Rectal smooth muscle tissue (tissue), 1 donor: ENCODE measurements around the gene TMPRSS6.

Experiments used
- H3K27ac ChIP-seq: one replicate; pipeline ENCODE4 v1.7.0; 2013; ENCODE audit warnings: low read depth, low read length, inconsistent platforms
- H3K27me3 ChIP-seq: one replicate; pipeline ENCODE4 v1.7.0; 2013; ENCODE audit warnings: low read length; ENCODE audit not compliant: control insufficient read depth, insufficient read depth
- H3K36me3 ChIP-seq: one replicate; pipeline ENCODE4 v1.7.0; 2013; ENCODE audit warnings: low read length; ENCODE audit not compliant: control insufficient read depth, insufficient read depth
- H3K4me1 ChIP-seq: one replicate; pipeline ENCODE4 v1.7.0; 2013; ENCODE audit warnings: low read length; ENCODE audit not compliant: control insufficient read depth, insufficient read depth
- H3K4me3 ChIP-seq: one replicate; pipeline ENCODE4 v1.7.0; 2013; ENCODE audit warnings: low read length
- H3K9ac ChIP-seq: one replicate; pipeline ENCODE4 v1.7.0; 2013; ENCODE audit warnings: low read length

Gene TMPRSS6

DNA sequence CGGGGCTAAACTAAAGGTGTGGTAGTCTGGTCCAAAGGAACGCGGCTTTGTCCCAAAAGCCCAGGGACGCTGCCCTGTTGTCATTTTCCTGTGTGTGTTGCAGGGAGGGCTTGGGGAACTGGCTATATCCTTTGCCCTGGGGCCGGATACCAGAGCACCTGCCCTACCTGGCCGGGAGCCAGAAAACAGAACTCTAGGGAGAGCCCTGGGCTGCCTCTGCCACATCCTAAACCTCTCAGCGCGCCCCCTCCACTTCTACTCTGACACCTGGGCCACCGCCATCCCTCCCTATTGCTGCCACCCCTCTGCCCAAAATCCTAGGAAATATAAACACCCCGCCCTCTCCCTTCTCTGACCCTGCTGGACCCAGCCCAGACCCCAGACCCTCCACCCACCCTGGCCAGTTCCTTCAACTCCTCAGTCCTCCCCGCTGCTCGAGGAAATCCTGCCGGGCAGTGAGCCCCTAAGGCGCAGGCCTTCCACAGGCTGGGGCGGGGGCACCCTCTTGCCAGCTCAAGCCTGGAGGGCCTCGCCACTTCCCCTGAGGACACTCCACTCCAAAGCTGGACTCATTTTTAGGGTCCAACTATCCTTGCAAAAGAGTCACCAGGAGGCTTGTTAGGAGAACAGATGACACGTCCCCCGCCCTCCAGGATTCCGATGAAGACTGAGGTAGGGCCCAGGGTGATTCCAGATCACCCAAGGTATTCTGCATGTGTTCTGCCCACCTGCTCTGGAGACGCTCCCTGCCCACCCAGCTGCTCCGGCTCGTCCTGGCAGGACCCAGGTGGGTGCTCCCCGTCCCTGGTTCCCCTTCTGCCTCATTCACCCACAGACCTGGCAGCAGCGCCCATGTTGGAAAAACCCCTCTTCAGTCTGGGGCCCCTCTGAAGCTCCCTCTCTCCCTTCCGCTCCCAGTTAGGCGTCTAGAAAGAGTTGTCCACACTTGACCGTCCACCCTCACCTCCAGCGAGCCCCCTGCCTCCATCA is 45.8 kb downstream of the TMPRSS6 start:
- Histone ChIP-seq H3K27me3 (peaks cover 10% of the 10 kb centered on the region), H3K4me1 (no peaks in the 10 kb centered on the region), H3K4me3 (no peak overlapping the region), H3K27ac (no peak overlapping the region), H3K9ac (no peak overlapping the region), H3K36me3 (no peaks in the 10 kb centered on the region)

DNA sequence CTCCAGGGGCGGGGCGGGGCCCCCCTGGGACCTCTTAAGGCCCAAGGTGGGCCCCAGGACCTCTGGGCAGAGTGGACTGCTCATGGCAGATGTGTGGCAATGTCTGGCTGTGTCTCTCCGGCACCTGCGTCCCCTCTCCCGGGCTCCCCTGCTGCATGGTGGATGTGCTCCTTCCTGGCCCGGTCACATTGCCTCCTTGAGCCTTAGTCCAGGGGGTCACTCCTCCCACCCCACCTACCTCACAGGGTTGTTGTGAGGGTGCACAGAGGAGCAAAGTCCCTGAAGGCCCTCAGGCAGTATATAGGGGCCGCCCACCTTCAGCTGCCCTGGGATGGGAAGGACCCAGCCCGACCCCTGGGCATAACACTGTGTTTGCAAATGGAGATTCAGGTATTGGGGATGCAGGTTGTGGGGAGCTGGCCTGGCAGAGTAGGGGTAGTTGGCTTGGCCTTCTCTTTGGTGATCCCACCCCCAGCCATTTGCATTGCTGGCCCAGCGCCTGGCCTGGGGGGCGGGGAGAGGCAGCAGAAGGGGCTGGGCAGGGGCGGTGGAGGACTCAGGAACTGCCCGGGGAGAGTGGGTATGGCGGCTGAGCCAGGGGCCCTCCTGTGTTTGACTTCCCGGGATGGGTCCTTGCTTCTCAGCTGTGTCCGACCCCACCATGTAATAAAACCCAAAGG is 46.7 kb downstream of the TMPRSS6 start:
- Histone ChIP-seq H3K27ac (no peak overlapping the region), H3K27me3 (peaks cover 3% of the 10 kb centered on the region), H3K9ac (no peak overlapping the region), H3K4me3 (no peak overlapping the region), H3K36me3 (no peaks in the 10 kb centered on the region), H3K4me1 (no peaks in the 10 kb centered on the region)

GRCh38 chr22:37062376-37062675 is 47.2 kb downstream of the TMPRSS6 start:
- Histone ChIP-seq H3K9ac (no peak overlapping the region), H3K27ac (no peak overlapping the region), H3K27me3 (no peaks in the 10 kb centered on the region), H3K4me1 (no peaks in the 10 kb centered on the region), H3K36me3 (no peaks in the 10 kb centered on the region), H3K4me3 (no peak overlapping the region)

GRCh38 chr22:37061611-37062375 is 47.7 kb downstream of the TMPRSS6 start:
- Histone ChIP-seq H3K27me3 (no peaks in the 10 kb centered on the region), H3K4me3 (no peak overlapping the region), H3K4me1 (no peaks in the 10 kb centered on the region), H3K9ac (no peak overlapping the region), H3K36me3 (no peaks in the 10 kb centered on the region), H3K27ac (no peak overlapping the region)

DNA sequence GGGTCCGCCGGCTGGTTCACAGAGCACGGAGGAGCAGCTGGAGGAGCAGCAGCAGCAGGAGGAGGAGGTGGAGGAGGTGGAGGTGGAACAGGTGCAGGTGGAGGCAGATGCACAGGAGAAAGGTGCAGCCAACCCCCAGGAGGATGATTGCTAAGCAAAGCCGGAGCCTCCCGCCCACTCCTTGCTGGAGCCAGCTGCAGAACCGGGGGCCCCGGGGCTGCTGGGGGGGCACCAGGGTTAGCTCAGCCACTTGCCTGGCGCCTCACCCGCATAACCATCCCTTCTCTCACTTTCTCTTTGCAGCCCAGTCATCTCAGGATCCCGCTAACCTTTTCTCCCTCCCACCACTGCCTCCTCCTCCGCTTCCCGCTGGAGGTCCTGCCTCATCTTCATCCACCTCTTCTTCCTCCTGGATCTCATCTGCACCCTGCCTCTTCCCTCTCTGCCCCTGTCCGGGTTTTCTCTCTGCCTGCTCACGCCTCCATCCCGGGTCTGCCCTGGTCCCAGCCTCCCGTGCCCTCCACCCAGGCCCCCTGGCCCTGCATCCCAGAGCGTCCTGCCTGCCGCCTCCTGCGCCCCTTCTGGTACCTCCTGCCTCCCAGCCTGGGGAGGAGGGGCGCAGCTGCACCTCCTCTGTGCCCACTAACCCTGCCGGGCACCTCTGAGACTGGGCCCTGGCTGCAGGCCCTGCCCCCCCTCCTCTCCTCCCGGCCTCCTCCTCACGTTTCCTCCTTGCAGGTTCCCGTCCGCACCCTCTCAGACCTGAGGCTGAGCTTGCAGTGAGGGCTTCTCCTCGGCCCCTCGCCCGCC is 48.5 kb downstream of the TMPRSS6 start:
- Histone ChIP-seq H3K27me3 (no peaks in the 10 kb centered on the region), H3K27ac (no peak overlapping the region), H3K4me1 (no peaks in the 10 kb centered on the region), H3K4me3 (no peak overlapping the region), H3K36me3 (peaks cover 5% of the 10 kb centered on the region), H3K9ac (no peak overlapping the region)

- Histone ChIP-seq H3K4me3 (no peak overlapping the region), H3K4me1 (no peaks in the 10 kb centered on the region), H3K27ac (no peak overlapping the region), H3K36me3 (peaks cover 5% of the 10 kb centered on the region), H3K27me3 (no peaks in the 10 kb centered on the region), H3K9ac (no peak overlapping the region)
These were observed 49.5 kb downstream of the TMPRSS6 start for GRCh38 chr22:37059876-37060449.

DNA sequence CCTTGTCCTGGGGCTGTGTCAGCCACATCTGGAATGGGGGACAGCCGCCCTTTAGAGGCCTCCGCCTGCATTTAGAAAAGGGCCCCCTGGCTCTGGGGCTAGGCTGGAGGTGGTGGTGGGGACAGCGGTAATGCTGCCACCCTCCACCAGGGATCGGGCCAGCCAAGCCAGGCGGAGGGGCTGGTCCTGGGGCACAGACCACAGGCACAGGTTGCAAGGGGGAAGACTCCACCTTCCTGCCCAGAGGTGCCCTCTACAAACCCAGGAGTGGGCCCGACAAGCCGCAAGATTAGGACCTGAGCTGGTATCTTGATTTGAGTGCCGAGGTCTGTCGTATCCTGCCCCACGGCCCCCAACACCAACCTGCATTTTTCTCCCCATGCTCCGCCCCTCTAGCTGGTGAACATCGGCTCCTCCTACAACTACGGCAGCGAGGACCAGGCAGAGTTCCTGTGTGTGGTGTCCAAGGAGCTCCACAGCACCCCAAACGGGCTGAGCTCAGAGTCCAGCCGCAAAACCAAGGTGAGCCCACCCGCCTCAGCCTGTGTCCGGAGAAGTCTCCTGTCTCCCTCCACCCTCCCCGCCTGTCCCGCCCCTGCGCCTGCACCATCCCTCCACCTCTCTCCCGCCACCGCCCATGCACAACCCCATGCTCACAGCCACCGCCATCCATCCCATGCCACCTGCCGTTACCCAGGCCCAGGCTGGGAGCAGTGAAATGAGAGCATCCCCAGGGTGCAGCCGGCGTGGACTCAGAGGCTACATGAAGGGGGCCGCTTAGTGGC is 50.4 kb downstream of the TMPRSS6 start:
- H3K4me3 ChIP-seq: no peak overlapping the region
- no peak overlapping the region for H3K27ac ChIP-seq
- H3K36me3 ChIP-seq: peaks cover 5% of the 10 kb centered on the region
- no peaks in the 10 kb centered on the region for H3K27me3 ChIP-seq
- no peak overlapping the region for H3K9ac ChIP-seq
- no peaks in the 10 kb centered on the region for H3K4me1 ChIP-seq

DNA sequence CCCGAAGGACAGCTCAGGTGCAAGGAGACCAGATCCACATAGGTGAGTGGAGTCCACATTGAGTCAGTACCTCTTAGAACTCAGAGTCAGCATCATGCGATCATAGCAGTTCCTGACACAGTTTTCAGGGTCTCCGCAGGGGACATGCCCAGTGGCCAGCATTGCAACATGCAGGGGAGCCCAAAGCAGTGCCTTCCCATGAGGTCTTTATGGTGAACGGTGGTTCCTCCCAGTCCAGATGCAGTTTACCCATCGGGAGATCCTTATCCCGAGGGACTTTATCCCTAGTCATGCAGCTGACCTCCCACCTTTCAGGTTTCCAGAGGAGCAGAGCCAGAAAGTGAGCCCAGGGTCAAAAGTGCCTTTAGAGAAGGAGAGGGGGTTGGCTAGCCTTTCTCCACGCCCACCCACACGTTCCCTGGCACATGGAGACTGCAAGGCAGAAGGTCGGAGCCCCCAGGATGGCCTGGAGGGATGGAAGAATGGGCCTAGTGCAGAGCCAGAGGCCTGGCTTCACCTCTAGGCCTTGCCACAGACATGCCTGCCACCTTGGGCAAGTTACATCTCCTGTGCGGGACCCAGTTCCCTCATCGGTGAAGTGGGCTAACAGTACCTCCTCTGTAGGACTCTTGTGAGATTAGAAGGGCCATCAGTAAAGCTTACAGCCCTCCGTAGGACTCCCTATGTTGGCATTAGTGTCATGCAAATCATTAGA is 51.6 kb downstream of the TMPRSS6 start:
- no peak overlapping the region for H3K9ac ChIP-seq
- H3K27me3 ChIP-seq: no peaks in the 10 kb centered on the region
- H3K36me3 ChIP-seq: peaks cover 5% of the 10 kb centered on the region
- H3K4me3 ChIP-seq: no peak overlapping the region
- no peak overlapping the region for H3K27ac ChIP-seq
- H3K4me1 ChIP-seq: no peaks in the 10 kb centered on the region

DNA sequence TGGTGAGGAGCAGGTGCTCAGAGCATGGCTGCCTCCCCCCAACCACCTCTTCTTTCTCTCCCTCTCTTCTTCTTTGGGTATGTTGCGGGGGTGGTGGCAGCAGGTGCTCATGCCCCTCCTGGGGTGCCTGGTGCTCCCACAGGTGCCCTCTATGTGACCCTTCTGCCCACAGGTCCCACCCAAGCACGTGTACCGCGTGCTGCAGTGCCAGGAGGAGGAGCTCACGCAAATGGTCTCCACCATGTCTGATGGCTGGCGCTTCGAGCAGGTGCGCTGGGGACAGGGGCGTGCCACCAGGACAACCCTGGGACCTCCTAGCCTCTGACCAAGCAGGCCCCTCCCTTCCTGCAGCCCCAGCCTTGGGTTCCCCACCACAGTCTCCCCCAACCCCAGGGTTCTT is 52.3 kb downstream of the TMPRSS6 start:
- Histone ChIP-seq H3K36me3 (peaks cover 5% of the 10 kb centered on the region), H3K4me1 (no peaks in the 10 kb centered on the region), H3K27ac (no peak overlapping the region), H3K4me3 (no peak overlapping the region), H3K27me3 (no peaks in the 10 kb centered on the region), H3K9ac (no peak overlapping the region)

DNA sequence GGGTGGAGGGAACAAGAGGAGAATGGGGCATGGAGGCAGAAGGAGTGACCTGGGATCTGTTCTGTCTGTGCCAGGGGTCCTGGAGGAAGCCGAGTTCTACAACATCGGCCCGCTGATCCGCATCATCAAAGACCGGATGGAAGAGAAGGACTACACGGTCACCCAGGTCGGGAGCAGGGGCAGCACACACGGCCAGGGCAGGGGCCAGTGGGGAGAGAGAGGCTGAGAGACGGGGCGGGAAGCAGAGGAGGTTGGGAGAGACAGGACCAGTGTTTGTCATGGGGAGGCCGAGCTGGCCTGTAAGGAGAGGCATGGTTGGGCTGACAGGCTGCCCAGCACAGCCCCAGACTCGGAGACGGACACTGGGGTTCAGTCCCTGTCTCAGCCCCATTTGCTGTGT is 53.3 kb downstream of the TMPRSS6 start:
- no peak overlapping the region for H3K27ac ChIP-seq
- H3K4me1 ChIP-seq: no peaks in the 10 kb centered on the region
- no peak overlapping the region for H3K4me3 ChIP-seq
- H3K9ac ChIP-seq: no peak overlapping the region
- peaks cover 5% of the 10 kb centered on the region for H3K36me3 ChIP-seq
- no peaks in the 10 kb centered on the region for H3K27me3 ChIP-seq
